ENCODE results near the gene ADAM29. TPM values are rescaled to one million over a fixed set of nuclear protein-coding genes. Genes with fewer than 3 reads are reported as not detected.
"Not testable (repeated sequence)": the region's sequence is repeated elsewhere in the genome, so short reads cannot be mapped to it uniquely, and the experiment has no call there.

ADAM29 gene
- polyA plus RNA-seq, 4 donors = 0.04 to 0.27 (median 0.10) TPM

DNA sequence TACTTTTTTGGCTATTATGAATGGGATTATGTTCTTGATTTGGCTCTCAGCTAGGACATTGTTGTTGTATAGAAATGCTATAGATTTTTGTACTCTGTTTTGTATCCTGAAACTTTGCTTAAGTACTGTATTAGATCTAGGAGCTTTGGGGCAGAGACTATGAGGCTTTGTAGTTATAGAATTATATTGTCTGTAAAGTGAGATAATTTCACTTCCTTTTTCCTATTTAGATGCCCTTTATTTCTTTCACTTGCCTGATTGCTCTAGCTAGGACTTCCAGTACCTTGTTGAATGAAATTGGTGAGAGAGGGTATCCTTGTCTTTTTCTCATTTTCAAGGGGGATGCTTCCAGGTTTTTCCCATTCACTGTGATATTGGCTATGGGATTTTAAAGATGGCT is 28.1 kb downstream of the ADAM29 start:
- DNase-seq (ENCODE audit: low read depth in 4 of 4, low spot score in 3 of 4) = no peak

DNA sequence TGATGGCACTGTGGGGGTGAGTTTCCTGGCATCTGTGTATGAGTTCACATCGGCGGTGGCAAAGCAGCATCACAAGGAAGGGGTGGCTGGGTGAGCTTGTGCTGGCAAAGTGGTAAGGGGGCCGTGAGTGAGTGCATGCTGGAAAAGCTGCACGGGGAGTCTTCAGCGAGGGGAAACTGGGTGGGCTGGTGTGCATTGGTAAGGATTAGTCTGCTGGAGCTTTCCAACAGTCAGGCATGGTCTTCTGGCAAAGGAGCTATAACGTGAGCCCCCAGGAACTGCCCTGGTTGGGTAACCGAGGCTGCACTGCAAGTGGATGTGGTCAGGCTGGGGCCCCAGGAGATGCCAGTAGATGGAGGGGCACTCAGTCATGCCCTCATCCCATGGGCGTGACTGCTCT is 30.7 kb downstream of the ADAM29 start:
- no peak for DNase-seq (ENCODE audit: low read depth in 4 of 4, low spot score in 3 of 4)

DNA sequence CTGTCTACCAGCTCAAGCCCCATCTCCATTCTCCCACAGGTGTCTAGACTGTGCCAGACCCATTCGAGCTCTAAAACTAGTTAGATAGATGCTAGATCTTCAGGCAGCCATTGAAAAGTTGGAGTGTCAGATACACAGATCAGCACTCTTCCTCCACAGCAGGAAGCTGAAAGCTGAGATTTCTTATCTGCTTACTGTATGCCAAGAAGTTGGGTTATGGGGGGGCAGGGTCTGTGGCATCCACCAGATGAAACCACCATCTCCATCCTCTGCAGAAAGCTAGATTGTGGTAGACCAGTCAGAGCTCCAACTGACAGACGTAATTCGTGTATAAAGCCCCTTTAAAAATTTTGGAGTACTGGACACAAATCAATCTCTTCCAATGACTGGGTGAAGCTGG is 54.8 kb downstream of the ADAM29 start:
- no peak for DNase-seq (ENCODE audit: low read depth in 4 of 4, low spot score in 3 of 4)

DNA sequence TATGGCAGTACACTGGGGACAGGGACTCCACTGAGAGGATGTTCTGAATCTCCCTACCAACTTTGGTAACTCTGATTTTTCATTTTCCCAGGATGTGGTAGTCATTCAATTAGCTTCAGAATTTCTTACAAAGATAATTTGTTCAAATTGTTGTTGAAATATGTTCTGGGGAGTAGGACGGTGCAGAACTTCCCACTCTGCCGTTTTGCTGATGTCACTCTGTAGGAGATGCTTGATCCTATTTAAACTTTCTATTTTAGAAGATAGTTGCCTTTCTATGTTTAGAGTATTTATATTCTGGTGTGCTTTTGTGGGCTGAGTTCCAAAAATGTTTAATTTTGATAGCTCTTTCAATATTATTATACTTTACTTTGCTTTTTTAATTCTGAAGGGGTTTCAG is 55.2 kb downstream of the ADAM29 start:
- DNase-seq (ENCODE audit: low read depth in 4 of 4, low spot score in 3 of 4) = no peak

- DNase-seq (ENCODE audit: low read depth in 4 of 4, low spot score in 3 of 4) = no peak
These were observed 65.1 kb downstream of the ADAM29 start for GRCh38 chr4:174983128-174983750.

- not testable (repeated sequence) for DNase-seq (ENCODE audit: low read depth in 4 of 4, low spot score in 3 of 4)
These were observed 65.7 kb downstream of the ADAM29 start for GRCh38 chr4:174983870-174984269.

DNA sequence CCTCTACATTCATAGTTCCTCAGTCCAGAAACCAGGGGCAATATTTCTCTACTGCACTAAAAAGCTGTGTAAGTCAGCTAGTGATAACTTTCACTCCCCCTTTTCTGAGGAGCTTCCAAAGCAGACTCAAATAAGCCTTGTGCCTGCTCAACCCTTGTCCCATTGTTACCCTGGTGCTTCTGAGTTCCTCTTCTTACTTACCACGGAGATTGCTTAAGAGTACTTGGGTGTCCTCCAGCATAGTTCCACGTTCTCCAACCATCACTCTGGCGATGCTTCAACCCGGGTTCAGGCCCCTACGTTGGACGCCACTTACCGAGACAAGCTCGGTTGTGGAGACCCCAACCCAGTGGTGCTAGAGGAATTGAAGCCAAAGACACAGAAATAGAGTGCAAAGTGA is 71.6 kb downstream of the ADAM29 start:
- DNase-seq (ENCODE audit: low read depth in 4 of 4, low spot score in 3 of 4) = no peak

DNA sequence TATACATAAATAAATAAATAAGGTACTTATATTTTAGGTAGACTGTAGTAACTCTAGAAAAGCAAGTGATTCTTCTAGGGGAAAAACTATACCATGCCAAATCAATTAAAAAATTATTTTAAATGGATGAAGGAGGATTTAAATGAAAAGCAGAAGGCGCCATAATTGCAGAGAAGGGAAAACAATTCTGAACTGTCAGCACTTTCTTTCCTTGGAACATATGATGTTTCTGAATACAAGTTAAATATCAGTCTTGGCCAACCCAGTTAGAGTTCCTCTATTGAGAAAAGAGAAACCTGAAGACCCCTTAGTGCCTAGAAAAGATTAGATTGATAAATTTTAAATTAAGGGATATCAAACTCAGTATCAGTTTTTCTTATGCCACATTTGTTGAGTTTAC is 75.8 kb downstream of the ADAM29 start:
- DNase-seq (ENCODE audit: low read depth in 4 of 4, low spot score in 3 of 4) = no peak

GRCh38 chr4:174996079-174996478 is 77.9 kb downstream of the ADAM29 start:
- no peak for DNase-seq (ENCODE audit: low read depth in 4 of 4, low spot score in 3 of 4)

GRCh38 chr4:174999407-174999806 is 81.2 kb downstream of the ADAM29 start:
- DNase-seq (ENCODE audit: low read depth in 4 of 4, low spot score in 3 of 4) = no peak

DNA sequence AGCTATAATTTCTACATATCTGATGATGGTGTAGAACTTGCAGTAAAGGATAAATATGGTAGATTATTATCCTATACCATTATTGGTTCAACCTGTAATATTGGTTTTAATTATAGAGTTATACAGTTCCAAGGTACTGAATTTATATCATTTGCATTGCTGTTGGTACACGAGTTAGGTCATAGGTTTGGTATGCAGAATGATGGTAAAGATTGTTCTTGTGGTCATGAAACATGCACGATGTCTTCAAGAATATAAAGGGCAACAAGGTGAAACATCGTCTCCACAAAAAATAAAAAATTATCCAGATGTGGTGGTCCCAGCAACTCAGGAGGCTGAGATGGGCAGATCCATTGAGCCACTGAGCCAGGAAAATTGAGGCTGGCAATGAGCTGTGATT is 99.6 kb downstream of the ADAM29 start:
- DNase-seq (ENCODE audit: low read depth in 4 of 4, low spot score in 3 of 4) = no peak

DNA sequence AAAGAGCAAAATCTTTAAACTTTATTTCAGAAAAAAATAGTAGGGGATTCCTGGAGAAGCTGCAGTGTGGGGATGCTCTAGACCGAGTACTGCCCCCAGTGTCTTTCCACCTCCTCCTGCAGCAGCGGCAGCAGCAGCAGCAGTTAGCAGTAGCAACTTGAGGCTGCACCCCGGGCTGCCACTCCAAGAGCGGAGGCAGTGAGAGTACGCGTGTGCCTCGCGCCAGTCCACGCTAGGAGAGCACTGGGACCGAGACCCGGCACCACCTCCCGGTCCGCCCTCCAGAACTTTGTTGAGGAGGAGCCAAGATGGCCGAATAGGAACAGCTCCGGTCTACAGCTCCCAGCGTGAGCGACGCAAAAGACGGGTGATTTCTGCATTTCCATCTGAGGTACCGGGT is 101.3 kb downstream of the ADAM29 start:
- not testable (repeated sequence) for DNase-seq (ENCODE audit: low read depth in 4 of 4, low spot score in 3 of 4)

Other genes with a start within 250 kb of the ADAM29 start
- under 1 TPM; 0.05 to 0.18 (median 0.09) TPM for gene GLRA3, start 89.1 kb upstream of the ADAM29 start, polyA plus RNA-seq (ENCODE audit: insufficient read length in 4 of 4)

All from left renal pelvis (tissue), 4 donors.